ENCODE data around the gene SULT2B1. TPM values are rescaled to one million over a fixed set of nuclear protein-coding genes. Genes with fewer than 3 reads are reported as not detected.

Gene SULT2B1
- total RNA-seq, 2 experiments from 2014 or later = not detected

- POLR2A ChIA-PET = interaction anchor here (0.6 to 10.8 kb wide), 15 partner anchors 11 to 290 kb away, joined by 3 to 154 read pairs (median 5); partner anchors contain the start of genes DBP, SPACA4, SYNGR4 and TMEM143
- CTCF ChIA-PET = interaction anchor here (0.6 to 3.6 kb wide), 5 partner anchors 11 to 285 kb away, joined by 3 to 14 read pairs (median 5); partner anchors contain the start of gene CA11
- peaks cover 62% of the 10 kb centered on the region for H3K36me3 Mint-ChIP-seq (ENCODE audit: low read depth)
- H3K4me3 Mint-ChIP-seq = peak within 1 kb of the TSS; percentile 93
- no peak for TF ChIP-seq CTCF (IDR thresholded peaks at IDR 0.05)
- H3K27me3 Mint-ChIP-seq = no peaks in the 10 kb centered on the region
- H3K9me3 Mint-ChIP-seq = no peaks in the 10 kb centered on the region
- ATAC-seq = peak; percentile 76
- intact Hi-C loops (cut with micrococcal nuclease) = no loop called here
- peaks cover 38% of the 10 kb centered on the region for H3K4me1 Mint-ChIP-seq (ENCODE audit: low read depth)
- peak within 1 kb of the TSS; percentile 100 for H3K27ac Mint-ChIP-seq
- peak; percentile 98 for DNase-seq
Measured at GRCh38 chr19:48618916-48619691, 67.1 kb downstream of the SULT2B1 start, which contains the start of the genes RPL18 and SPHK2. Gene RPL18, minus strand, starts transcription at chr19:48619178. Its CDS starts 35 bp downstream, at chr19:48619143. Gene SPHK2, plus strand, starts transcription at chr19:48619506. Its CDS starts 1,009 bp downstream, at chr19:48620515.

GRCh38 chr19:48619692-48620585 is 68.0 kb downstream of the SULT2B1 start:
- H3K27me3 Mint-ChIP-seq = no peaks in the 10 kb centered on the region
- peaks cover 43% of the 10 kb centered on the region for H3K4me1 Mint-ChIP-seq (ENCODE audit: low read depth)
- H3K4me3 Mint-ChIP-seq = peak overlapping the region; percentile 93
- peaks cover 62% of the 10 kb centered on the region for H3K36me3 Mint-ChIP-seq (ENCODE audit: low read depth)
- ChIA-PET CTCF (interaction anchor here (1.0 to 3.6 kb wide), 3 partner anchors 11 to 286 kb away, joined by 4 to 14 read pairs (median 5); partner anchors contain the start of gene CA11), POLR2A (interaction anchor here (0.6 to 10.8 kb wide), 11 partner anchors 11 to 254 kb away, joined by 3 to 154 read pairs (median 6); partner anchors contain the start of genes DBP and SPACA4)
- no peak for ATAC-seq
- intact Hi-C loops (cut with micrococcal nuclease) = no loop called here
- no peak for TF ChIP-seq CTCF (IDR thresholded peaks at IDR 0.05)
- no peaks in the 10 kb centered on the region for H3K9me3 Mint-ChIP-seq
- no peak for DNase-seq
- H3K27ac Mint-ChIP-seq = peak overlapping the region; percentile 100

- ATAC-seq (no peak), DNase-seq (no peak)
- intact Hi-C loops (cut with micrococcal nuclease) = no loop called here
- no peaks in the 10 kb centered on the region for H3K27me3 Mint-ChIP-seq
- no peaks in the 10 kb centered on the region for H3K9me3 Mint-ChIP-seq
- H3K36me3 Mint-ChIP-seq (ENCODE audit: low read depth) = peaks cover 30% of the 10 kb centered on the region
- peak overlapping the region; percentile 91 for H3K27ac Mint-ChIP-seq
- ChIA-PET CTCF (interaction anchor here (0.8 to 1.2 kb wide), 3 partner anchors 10 to 118 kb away, joined by 3 to 4 read pairs (median 4); no protein-coding TSS in a partner anchor), POLR2A (interaction anchor here (0.8 to 10.8 kb wide), 5 partner anchors 7 to 101 kb away, joined by 3 to 154 read pairs (median 3); no protein-coding TSS in a partner anchor)
- no peak for TF ChIP-seq CTCF (IDR thresholded peaks at IDR 0.05)
- H3K4me1 Mint-ChIP-seq (ENCODE audit: low read depth) = peaks cover 45% of the 10 kb centered on the region
- H3K4me3 Mint-ChIP-seq = peak overlapping the region; percentile 73
Measured at GRCh38 chr19:48623556-48624066, 71.6 kb downstream of the SULT2B1 start.

- peaks cover 28% of the 10 kb centered on the region for H3K36me3 Mint-ChIP-seq (ENCODE audit: low read depth)
- H3K27ac Mint-ChIP-seq = peak overlapping the region; percentile 91
- ChIA-PET POLR2A (interaction anchor here (0.8 to 10.8 kb wide), 5 partner anchors 6 to 100 kb away, joined by 3 to 154 read pairs (median 3); no protein-coding TSS in a partner anchor), CTCF (interaction anchor here (0.8 to 1.2 kb wide), 3 partner anchors 10 to 118 kb away, joined by 3 to 4 read pairs (median 4); no protein-coding TSS in a partner anchor)
- intact Hi-C loops (cut with micrococcal nuclease) = no loop called here
- ATAC-seq = peak; percentile 84
- no peak for TF ChIP-seq CTCF (IDR thresholded peaks at IDR 0.05)
- H3K4me3 Mint-ChIP-seq = peak overlapping the region; percentile 73
- peaks cover 45% of the 10 kb centered on the region for H3K4me1 Mint-ChIP-seq (ENCODE audit: low read depth)
- H3K27me3 Mint-ChIP-seq = no peaks in the 10 kb centered on the region
- peak; percentile 98 for DNase-seq
- no peaks in the 10 kb centered on the region for H3K9me3 Mint-ChIP-seq
Measured at GRCh38 chr19:48624067-48624594, 72.2 kb downstream of the SULT2B1 start.

Data from activated CD8-positive, alpha-beta T cell treated with anti-CD3 and anti-CD28 coated beads for 36 hours (primary cell).